ENCODE results near the gene CCNB2. TPM values are rescaled to one million over a fixed set of nuclear protein-coding genes. Genes with fewer than 3 reads are reported as not detected.
"Not testable (repeated sequence)": the region's sequence is repeated elsewhere in the genome, so short reads cannot be mapped to it uniquely, and the experiment has no call there.

The CCNB2 gene
- polyA plus RNA-seq, 1 of the 3 experiments (the other 2 are of a cell fraction), result 46.6 TPM

DNA sequence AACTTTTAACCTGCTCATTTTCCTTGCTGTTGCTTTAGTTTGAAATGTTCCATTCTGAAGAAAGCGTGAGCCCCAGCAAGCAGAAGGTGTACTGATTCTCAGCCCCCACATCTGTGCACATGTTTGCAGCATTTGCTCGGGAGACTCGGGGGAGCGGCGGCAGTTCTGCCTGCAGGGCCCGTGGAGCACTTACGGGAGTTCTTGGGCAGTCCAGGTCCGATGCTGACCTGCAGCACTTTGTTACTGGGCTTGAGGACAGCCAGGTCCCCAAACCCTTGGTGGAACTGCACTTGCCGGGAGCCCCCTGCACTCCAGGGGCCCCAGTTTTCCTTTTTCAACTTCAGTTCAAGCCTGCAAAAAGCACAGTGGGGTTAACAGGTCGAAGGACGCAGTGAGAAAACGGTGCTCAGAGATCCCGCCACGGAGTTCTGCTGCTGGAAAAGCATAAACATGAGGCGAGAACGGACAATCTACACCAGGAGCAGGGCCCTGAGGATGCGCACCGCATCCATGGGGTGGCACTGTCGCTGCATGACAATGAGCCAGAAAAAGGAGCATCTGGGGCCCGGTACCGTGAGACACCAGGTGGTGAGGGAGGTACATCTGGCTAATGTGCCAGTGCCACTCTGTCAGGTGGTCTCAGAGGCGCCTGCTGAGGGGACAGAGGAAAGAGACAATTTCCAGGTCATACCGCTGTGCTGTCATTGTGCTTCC lies 56.1 kb downstream of the CCNB2 start:
- POLR2A ChIA-PET, result no interaction called here
- no peaks in the 10 kb centered on the region for H3K79me2 ChIP-seq (ENCODE audit: insufficient read depth)
- H3K27me3 ChIP-seq (ENCODE audit: insufficient read depth), result no peaks in the 10 kb centered on the region
- H3K36me3 ChIP-seq (replicated peaks in 1 of 2; ENCODE audit: control insufficient read depth in 1 of 2, insufficient read depth in 2 of 2, low read length in 1 of 2), result peaks cover 3 to 26% of the 10 kb centered on the region in 2 experiments
- H3K4me1 ChIP-seq (ENCODE audit: control insufficient read depth in 1 of 2, insufficient read depth in 2 of 2, low read depth in 1 of 2, low read length in 1 of 2), result no peaks in the 10 kb centered on the region; a peak in 1 of 4 replicates
- peak; percentile 72 for DNase-seq
- H2AFZ ChIP-seq (ENCODE audit: low read depth), result no peak overlapping the region
- no peaks in the 10 kb centered on the region for H3K9me2 ChIP-seq
- H3F3A ChIP-seq (replicated peaks; ENCODE audit: insufficient read depth), result no peaks in the 10 kb centered on the region
- CTCF ChIA-PET, result interaction anchor here (0.6 to 6.0 kb wide), 26 partner anchors 9 to 372 kb away, joined by 3 to 52 read pairs (median 4); no protein-coding TSS in a partner anchor
- TF ChIP-seq SMC3 (IDR thresholded peaks at IDR 0.05; ENCODE audit: low read depth, low read length), result peak; percentile 85
- TF ChIP-seq, protein P1, sequence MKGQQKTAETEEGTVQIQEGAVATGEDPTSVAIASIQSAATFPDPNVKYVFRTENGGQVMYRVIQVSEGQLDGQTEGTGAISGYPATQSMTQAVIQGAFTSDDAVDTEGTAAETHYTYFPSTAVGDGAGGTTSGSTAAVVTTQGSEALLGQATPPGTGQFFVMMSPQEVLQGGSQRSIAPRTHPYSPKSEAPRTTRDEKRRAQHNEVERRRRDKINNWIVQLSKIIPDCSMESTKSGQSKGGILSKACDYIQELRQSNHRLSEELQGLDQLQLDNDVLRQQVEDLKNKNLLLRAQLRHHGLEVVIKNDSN (IDR thresholded peaks at IDR 0.05; ENCODE audit: borderline replicate concordance, low read depth), result no peak
- TF ChIP-seq RXRA (IDR thresholded peaks at IDR 0.05; ENCODE audit: borderline replicate concordance, low read depth), result no peak
- no peak for TF ChIP-seq FOXJ3 (CRISPR knock-in tag; IDR thresholded peaks at IDR 0.05)
- TF ChIP-seq EP300 (IDR thresholded peaks at IDR 0.05; ENCODE audit: borderline replicate concordance in 1 of 2, low read depth in 1 of 2, low read length in 1 of 2), result no peak
- TF ChIP-seq, protein P2, sequence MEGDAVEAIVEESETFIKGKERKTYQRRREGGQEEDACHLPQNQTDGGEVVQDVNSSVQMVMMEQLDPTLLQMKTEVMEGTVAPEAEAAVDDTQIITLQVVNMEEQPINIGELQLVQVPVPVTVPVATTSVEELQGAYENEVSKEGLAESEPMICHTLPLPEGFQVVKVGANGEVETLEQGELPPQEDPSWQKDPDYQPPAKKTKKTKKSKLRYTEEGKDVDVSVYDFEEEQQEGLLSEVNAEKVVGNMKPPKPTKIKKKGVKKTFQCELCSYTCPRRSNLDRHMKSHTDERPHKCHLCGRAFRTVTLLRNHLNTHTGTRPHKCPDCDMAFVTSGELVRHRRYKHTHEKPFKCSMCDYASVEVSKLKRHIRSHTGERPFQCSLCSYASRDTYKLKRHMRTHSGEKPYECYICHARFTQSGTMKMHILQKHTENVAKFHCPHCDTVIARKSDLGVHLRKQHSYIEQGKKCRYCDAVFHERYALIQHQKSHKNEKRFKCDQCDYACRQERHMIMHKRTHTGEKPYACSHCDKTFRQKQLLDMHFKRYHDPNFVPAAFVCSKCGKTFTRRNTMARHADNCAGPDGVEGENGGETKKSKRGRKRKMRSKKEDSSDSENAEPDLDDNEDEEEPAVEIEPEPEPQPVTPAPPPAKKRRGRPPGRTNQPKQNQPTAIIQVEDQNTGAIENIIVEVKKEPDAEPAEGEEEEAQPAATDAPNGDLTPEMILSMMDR (IDR thresholded peaks at IDR 0.05), result peak; percentile 65
- TF ChIP-seq ELF1 (IDR thresholded peaks at IDR 0.05), result no peak
- no peak for TF ChIP-seq MXI1 (IDR thresholded peaks at IDR 0.05; ENCODE audit: low read depth, low read length)
- TF ChIP-seq EZH2phosphoT487 (IDR thresholded peaks at IDR 0.05; ENCODE audit: borderline replicate concordance, low read depth), result no peak
- TF ChIP-seq TCF12 (IDR thresholded peaks at IDR 0.05), result no peak
- TF ChIP-seq GATA2 (CRISPR knock-in tag; IDR thresholded peaks at IDR 0.05), result no peak
- TF ChIP-seq RAD21 (IDR thresholded peaks at IDR 0.05; ENCODE audit: low read length), result peak; percentile 82
- no peak for TF ChIP-seq TEAD4 (IDR thresholded peaks at IDR 0.05; ENCODE audit: borderline replicate concordance, insufficient read depth)
- TF ChIP-seq POLR2AphosphoS5 (IDR thresholded peaks at IDR 0.05; ENCODE audit: low read depth, low read length), result no peak
- TF ChIP-seq CHD2 (IDR thresholded peaks at IDR 0.05; ENCODE audit: low read length, partially characterized antibody), result no peak
- H3K27ac ChIP-seq (ENCODE audit: low read depth in 2 of 2, low read length in 1 of 2), result no peak overlapping the region
- WGBS (ENCODE audit: low lambda C conversion rate), result 81% methylated on average over 22 of the region's 23 CpGs
- no peaks in the 10 kb centered on the region for H4K20me1 ChIP-seq (ENCODE audit: insufficient read depth)
- H3K9ac ChIP-seq, result no peak overlapping the region
- no peak overlapping the region for H3K4me2 ChIP-seq
- H3K9me3 ChIP-seq, result no peaks in the 10 kb centered on the region
- no peak overlapping the region for H3K4me3 ChIP-seq (ENCODE audit: low read depth in 2 of 2, low read length in 1 of 2)

DNA sequence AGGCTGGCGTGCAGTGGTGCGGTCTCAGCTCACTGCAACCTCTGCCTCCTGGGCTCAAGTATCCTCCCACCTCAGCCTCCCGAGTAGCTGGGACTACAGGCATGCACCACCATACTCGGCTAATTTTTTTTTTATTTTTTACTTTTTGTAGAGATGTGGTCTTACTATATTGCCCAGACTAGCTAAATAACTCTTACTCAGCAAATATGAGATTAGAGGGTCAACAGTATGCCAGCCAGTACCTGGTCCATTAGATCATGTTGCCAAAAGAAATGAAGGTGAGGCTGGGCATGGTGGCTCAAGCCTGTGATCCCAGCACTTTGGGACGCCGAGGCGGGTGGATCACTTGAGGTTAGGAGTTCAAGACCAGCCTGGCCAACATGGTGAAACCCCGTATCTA lies 57.1 kb downstream of the CCNB2 start:
- H3K27ac ChIP-seq (ENCODE audit: low read depth in 2 of 2, low read length in 1 of 2), result not testable (repeated sequence)
- CTCF ChIA-PET, result interaction anchor here (0.6 to 6.0 kb wide), 26 partner anchors 8 to 371 kb away, joined by 3 to 52 read pairs (median 4); no protein-coding TSS in a partner anchor

More for the DNA sequence above, 57.1 kb downstream of the CCNB2 start:
- H3K9me2 ChIP-seq; H3K4me3 ChIP-seq (ENCODE audit: low read depth in 2 of 2, low read length in 1 of 2); H3K4me2 ChIP-seq; DNase-seq; H3K79me2 ChIP-seq (ENCODE audit: insufficient read depth); POLR2A ChIA-PET; H3K4me1 ChIP-seq (ENCODE audit: control insufficient read depth in 1 of 2, insufficient read depth in 2 of 2, low read depth in 1 of 2, low read length in 1 of 2); H3K9me3 ChIP-seq; H4K20me1 ChIP-seq (ENCODE audit: insufficient read depth); H2AFZ ChIP-seq (ENCODE audit: low read depth); H3K9ac ChIP-seq; H3K27me3 ChIP-seq (ENCODE audit: insufficient read depth); H3F3A ChIP-seq (replicated peaks; ENCODE audit: insufficient read depth): not testable (repeated sequence)
- WGBS (ENCODE audit: low lambda C conversion rate), result 95% methylated on average over 8 of the region's 8 CpGs
- H3K36me3 ChIP-seq (replicated peaks in 1 of 2; ENCODE audit: control insufficient read depth in 1 of 2, insufficient read depth in 2 of 2, low read length in 1 of 2), result peaks cover 3 to 17% of the 10 kb centered on the region in 2 experiments
